Fibroblast of the aortic adventitia (primary cell): ENCODE data around the gene MYLK2. TPM values are rescaled to one million over a fixed set of nuclear protein-coding genes. Genes with fewer than 3 reads are reported as not detected.

Source experiments
- DNase-seq: peaks from one replicate; pipeline ENCODE4 v3.0.0-alpha.2; 2010; ENCODE audit warnings: low read depth
- H3K4me3 ChIP-seq: 2 replicates; pipeline ENCODE4 v1.5.1; 2011; ENCODE audit warnings: low read depth, mild to moderate bottlenecking, control low read depth, low read length, moderate library complexity
- CTCF ChIP-seq: IDR thresholded peaks from 2 replicates; pipeline ENCODE4 v1.5.1; 2011; ENCODE audit warnings: mild to moderate bottlenecking, low read length, control low read depth, inconsistent platforms; ENCODE audit not compliant: insufficient read depth
- total RNA-seq: library from RNA; depleted of rRNA; stranded (reverse); fragments of >200 nt; gene quantifications from 2 replicates; pipeline ENCODE4 v1.2.3, GENCODE V29; 2012; ENCODE audit warnings: low replicate concordance

Gene MYLK2
- total RNA-seq, 1 donor, result 0.18 TPM

- no peak for TF ChIP-seq CTCF
- no peak for DNase-seq
These were observed 25.7 kb downstream of the MYLK2 start for GRCh38 chr20:31844737-31845299.

GRCh38 chr20:31845300-31845863 is 26.2 kb downstream of the MYLK2 start, which contains the start of gene FOXS1:
Gene FOXS1, minus strand, starts transcription at chr20:31845604. Its CDS starts 62 bp downstream, at chr20:31845542.
- H3K4me3 ChIP-seq, result no peak within 1 kb of the TSS
- no peak for DNase-seq
- TF ChIP-seq CTCF, result no peak

More at GRCh38 chr20:31844737-31845299, 25.7 kb downstream of the MYLK2 start:
- H3K4me3 ChIP-seq, result no peak overlapping the region

- no peak for DNase-seq
- no peak overlapping the region for H3K4me3 ChIP-seq
- no peak for TF ChIP-seq CTCF
These were observed 27.6 kb downstream of the MYLK2 start for GRCh38 chr20:31846793-31847138.

- DNase-seq, result no peak
- no peak for TF ChIP-seq CTCF
- H3K4me3 ChIP-seq, result no peak overlapping the region
These were observed 29.2 kb downstream of the MYLK2 start for GRCh38 chr20:31848088-31848999.

GRCh38 chr20:31849306-31849930 is 30.3 kb downstream of the MYLK2 start:
- DNase-seq, result no peak
- TF ChIP-seq CTCF, result no peak
- H3K4me3 ChIP-seq, result no peak overlapping the region

GRCh38 chr20:31851240-31851955 is 32.2 kb downstream of the MYLK2 start:
- no peak for DNase-seq
- no peak overlapping the region for H3K4me3 ChIP-seq
- TF ChIP-seq CTCF, result no peak
